Neural progenitor cell (in vitro differentiated cells): ENCODE data around the gene PRSS57.

ENCODE experiments used
- CTCF ChIP-seq: fragments of 200-600 bp; sonication (generic); IDR thresholded peaks from 2 replicates; pipeline ENCODE4 v1.5.1; 2017; ENCODE audit warnings: antibody characterized with exemption, mild to moderate bottlenecking
- EZH2 ChIP-seq: fragments of 200-600 bp; sonication (generic); IDR thresholded peaks from 2 replicates; pipeline ENCODE4 v1.6.1; 2017; ENCODE audit warnings: antibody characterized with exemption, mild to moderate bottlenecking, moderate library complexity

- no peak for TF ChIP-seq CTCF
- no peak for TF ChIP-seq EZH2
These were observed 32.0 kb upstream of the PRSS57 start for GRCh38 chr19:726993-727956.
